ENCODE data around the gene DGKA. TPM values are rescaled to one million over a fixed set of nuclear protein-coding genes. Genes with fewer than 3 reads are reported as not detected.
"Not testable (repeated sequence)": the region's sequence is repeated elsewhere in the genome, so short reads cannot be mapped to it uniquely, and the experiment has no call there.

Gene DGKA
- total and polyA plus RNA-seq, 4 donors, result 41.4 to 86.5 (median 79.8) TPM

DNA sequence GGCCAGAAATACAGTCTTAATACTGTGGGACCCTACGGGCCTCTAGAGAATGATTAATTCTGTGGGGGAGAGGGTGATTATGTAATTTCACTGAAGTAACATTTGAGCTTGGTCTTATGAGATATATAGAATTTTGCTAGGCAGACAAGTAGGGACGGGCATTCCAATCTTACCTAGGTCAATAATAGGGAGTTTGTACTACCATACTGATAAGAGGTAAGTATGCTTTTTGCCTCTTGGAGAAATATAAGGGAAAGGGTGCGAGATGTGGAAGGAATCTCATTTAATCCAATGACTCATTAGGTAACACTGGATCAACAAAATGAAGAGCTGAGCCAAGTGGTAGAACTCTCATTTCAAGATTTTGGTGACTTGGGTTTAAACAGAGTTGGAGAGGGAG lies 48.1 kb downstream of the DGKA start:
- Histone ChIP-seq H3K4me3 (ENCODE audit: low read length in 2 of 2) (no peak overlapping the region), H3K9me3 (ENCODE audit: control insufficient read depth, low read length) (no peaks in the 10 kb centered on the region), H3K36me3 (ENCODE audit: control insufficient read depth in 1 of 2, insufficient read depth in 2 of 2, low read length in 1 of 2) (no peaks in the 10 kb centered on the region), H3K27me3 (ENCODE audit: control insufficient read depth in 1 of 2, insufficient read depth in 2 of 2, low read length in 1 of 2) (no peaks in the 10 kb centered on the region), H3K4me1 (ENCODE audit: control insufficient read depth in 1 of 2, insufficient read depth in 2 of 2, low read length in 2 of 2) (peaks cover 0 to 3% of the 10 kb centered on the region in 2 donors), H3K27ac (ENCODE audit: low read depth in 1 of 2, low read length in 2 of 2) (no peak overlapping the region)
- ATAC-seq (ENCODE audit: low FRiP score) (no peak), DNase-seq (no peak)
- intact Hi-C loops (cut with DNase I), result no loop called here
- 85 to 91% methylated on average over 3 of the region's 3 CpGs for WGBS, 2 donors

DNA sequence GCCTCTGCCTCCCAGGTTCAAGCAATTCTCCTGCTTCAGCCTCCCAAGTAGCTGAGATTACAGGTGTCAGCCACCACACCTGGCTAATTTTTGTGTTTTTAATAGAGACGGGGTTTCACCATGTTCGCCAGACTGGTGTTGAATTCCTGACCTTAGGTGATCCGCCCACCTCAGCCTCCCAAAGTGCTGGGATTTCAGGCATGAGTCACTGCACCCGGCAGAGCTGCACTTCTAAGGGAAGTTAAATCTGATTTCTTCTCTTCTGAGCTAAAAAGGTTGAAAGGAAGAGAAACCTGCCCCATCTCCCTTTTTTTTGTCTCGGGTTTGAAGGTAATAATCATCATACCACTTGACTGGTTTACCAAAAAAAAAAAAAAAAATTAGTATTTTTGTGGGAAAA lies 50.9 kb downstream of the DGKA start:
- H3K27ac ChIP-seq (ENCODE audit: low read depth in 1 of 2, low read length in 2 of 2); intact Hi-C loops (cut with DNase I); H3K4me1 ChIP-seq (ENCODE audit: control insufficient read depth in 1 of 2, insufficient read depth in 2 of 2, low read length in 2 of 2); H3K9me3 ChIP-seq (ENCODE audit: control insufficient read depth, low read length); H3K4me3 ChIP-seq (ENCODE audit: low read length in 2 of 2); DNase-seq; H3K27me3 ChIP-seq (ENCODE audit: control insufficient read depth in 1 of 2, insufficient read depth in 2 of 2, low read length in 1 of 2); ATAC-seq (ENCODE audit: low FRiP score); H3K36me3 ChIP-seq (ENCODE audit: control insufficient read depth in 1 of 2, insufficient read depth in 2 of 2, low read length in 1 of 2): not testable (repeated sequence)
- 75 to 77% methylated on average over 5 of the region's 5 CpGs for WGBS, 2 donors

DNA sequence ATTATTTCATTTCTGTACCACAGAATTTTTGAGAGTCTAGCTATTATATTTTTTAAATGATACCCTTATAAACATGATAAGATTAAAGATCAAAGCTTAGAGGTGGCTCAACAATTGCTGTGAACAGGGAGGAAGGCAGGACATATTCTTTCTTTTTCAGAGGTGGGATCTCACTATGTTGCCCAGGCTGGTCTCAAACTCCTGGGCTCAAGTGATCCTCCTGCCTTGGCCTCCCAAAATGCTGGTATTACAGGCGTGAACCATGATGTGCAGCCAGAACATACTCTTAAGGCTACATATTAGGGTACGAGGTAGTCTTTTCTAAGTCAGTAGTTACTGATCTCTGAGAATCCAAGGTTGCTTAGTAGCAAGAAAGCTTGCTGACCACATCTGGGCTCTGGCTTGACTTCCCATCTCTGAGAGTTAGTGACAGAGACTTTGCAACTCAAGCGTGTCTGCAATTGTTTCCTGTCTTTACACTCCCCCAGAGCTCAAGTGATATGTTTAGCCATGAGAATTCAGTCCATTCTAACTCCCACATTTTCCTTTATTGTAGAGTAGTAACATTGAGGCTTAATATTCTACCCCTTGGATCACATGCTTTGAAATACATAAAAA lies 51.5 kb downstream of the DGKA start:
- WGBS, 2 donors, result 69 to 74% methylated on average over 3 of the region's 3 CpGs
- DNase-seq, result no peak
- no peaks in the 10 kb centered on the region for H3K9me3 ChIP-seq (ENCODE audit: control insufficient read depth, low read length)
- ATAC-seq (ENCODE audit: low FRiP score), result no peak
- no peaks in the 10 kb centered on the region for H3K4me1 ChIP-seq (ENCODE audit: control insufficient read depth in 1 of 2, insufficient read depth in 2 of 2, low read length in 2 of 2)
- H3K36me3 ChIP-seq (ENCODE audit: control insufficient read depth in 1 of 2, insufficient read depth in 2 of 2, low read length in 1 of 2), result peaks cover 0 to 1% of the 10 kb centered on the region in 2 donors
- intact Hi-C loops (cut with DNase I), result no loop called here
- no peak overlapping the region for H3K27ac ChIP-seq (ENCODE audit: low read depth in 1 of 2, low read length in 2 of 2)
- no peaks in the 10 kb centered on the region for H3K27me3 ChIP-seq (ENCODE audit: control insufficient read depth in 1 of 2, insufficient read depth in 2 of 2, low read length in 1 of 2)
- H3K4me3 ChIP-seq (ENCODE audit: low read length in 2 of 2), result no peak overlapping the region

DNA sequence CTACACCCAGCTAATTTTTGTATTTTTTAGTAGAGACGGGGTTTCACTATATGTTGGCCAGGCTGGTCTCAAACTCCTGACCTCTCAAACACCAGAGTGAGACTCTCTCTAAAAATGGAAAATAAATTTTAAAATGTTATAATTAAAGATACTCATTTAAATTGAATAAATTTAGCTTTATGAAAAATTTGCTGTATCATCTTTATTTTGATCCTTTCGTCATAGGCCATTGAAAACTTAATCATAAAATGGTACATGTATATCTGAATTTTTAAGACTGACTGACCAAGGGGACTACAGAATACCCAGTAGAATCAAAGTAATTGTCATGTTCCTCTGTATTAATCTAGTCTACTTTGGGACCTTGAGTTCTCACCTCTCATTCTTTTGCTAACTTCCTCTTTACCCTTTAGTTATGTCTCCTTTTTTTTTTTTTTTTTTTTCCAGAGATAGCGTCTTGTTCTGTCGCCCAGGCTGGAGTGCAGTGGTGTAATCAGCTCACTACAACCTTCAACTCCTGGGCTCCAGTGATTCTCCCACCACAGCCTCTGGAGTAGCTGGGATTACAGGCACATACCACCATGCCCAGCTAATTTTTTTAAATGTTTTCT lies 52.4 kb downstream of the DGKA start:
- Histone ChIP-seq H3K9me3 (ENCODE audit: control insufficient read depth, low read length) (no peaks in the 10 kb centered on the region), H3K36me3 (ENCODE audit: control insufficient read depth in 1 of 2, insufficient read depth in 2 of 2, low read length in 1 of 2) (peaks cover 0 to 1% of the 10 kb centered on the region in 2 donors), H3K27ac (ENCODE audit: low read depth in 1 of 2, low read length in 2 of 2) (no peak overlapping the region), H3K4me1 (ENCODE audit: control insufficient read depth in 1 of 2, insufficient read depth in 2 of 2, low read length in 2 of 2) (no peaks in the 10 kb centered on the region), H3K27me3 (ENCODE audit: control insufficient read depth in 1 of 2, insufficient read depth in 2 of 2, low read length in 1 of 2) (no peaks in the 10 kb centered on the region), H3K4me3 (ENCODE audit: low read length in 2 of 2) (no peak overlapping the region)
- 81 to 87% methylated on average over 4 of the region's 4 CpGs for WGBS, 2 donors
- DNase-seq (no peak), ATAC-seq (ENCODE audit: low FRiP score) (no peak)
- intact Hi-C loops (cut with DNase I), result no loop called here

DNA sequence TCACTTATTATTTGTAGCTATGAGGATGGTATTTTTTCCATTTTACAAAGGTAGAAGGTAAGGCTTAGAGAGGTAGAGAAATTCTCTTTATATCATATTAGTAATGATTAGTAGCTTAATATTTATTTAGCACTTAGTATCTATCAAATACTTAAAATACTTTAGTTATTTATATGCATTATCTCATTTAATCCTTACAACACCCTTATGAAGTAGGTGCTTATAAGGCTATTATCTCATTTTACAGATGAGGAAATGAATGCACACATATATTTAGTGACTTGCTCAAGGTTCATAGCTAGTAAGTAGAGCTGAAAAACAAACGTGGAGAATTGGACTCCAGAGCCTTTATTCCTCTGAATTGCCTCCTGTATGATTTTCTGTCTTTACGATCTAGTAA lies 53.9 kb downstream of the DGKA start:
- intact Hi-C loops (cut with DNase I), result no loop called here
- no peaks in the 10 kb centered on the region for H3K9me3 ChIP-seq (ENCODE audit: control insufficient read depth, low read length)
- no peak overlapping the region for H3K27ac ChIP-seq (ENCODE audit: low read depth in 1 of 2, low read length in 2 of 2)
- no peaks in the 10 kb centered on the region for H3K27me3 ChIP-seq (ENCODE audit: control insufficient read depth in 1 of 2, insufficient read depth in 2 of 2, low read length in 1 of 2)
- peaks cover 0 to 3% of the 10 kb centered on the region in 2 donors for H3K36me3 ChIP-seq (ENCODE audit: control insufficient read depth in 1 of 2, insufficient read depth in 2 of 2, low read length in 1 of 2)
- DNase-seq (no peak), ATAC-seq (ENCODE audit: low FRiP score) (no peak)
- H3K4me1 ChIP-seq (ENCODE audit: control insufficient read depth in 1 of 2, insufficient read depth in 2 of 2, low read length in 2 of 2), result no peaks in the 10 kb centered on the region
- no peak overlapping the region for H3K4me3 ChIP-seq (ENCODE audit: low read length in 2 of 2)
- WGBS, 2 donors, result 61 to 62% methylated on average over 2 of the region's 2 CpGs

DNA sequence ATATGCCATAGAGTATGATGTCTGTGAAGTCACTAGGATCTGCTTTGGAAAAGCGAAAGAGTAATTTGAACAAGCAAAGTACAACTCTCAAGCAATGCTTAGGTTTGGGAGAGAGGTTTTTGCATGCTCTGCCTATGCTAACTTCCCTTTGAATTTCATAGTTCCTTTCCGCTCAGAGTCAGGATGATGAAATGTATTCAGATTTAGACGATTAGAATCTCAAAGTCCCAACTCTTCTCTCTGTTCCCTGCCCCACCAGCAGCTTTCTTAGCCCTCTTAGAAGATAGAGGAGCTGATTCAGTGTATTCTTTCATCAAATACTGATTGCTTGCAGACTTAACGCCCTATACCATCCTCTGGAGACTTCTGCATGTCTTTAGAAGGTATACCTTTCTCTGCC lies 54.4 kb downstream of the DGKA start:
- Histone ChIP-seq H3K27me3 (ENCODE audit: control insufficient read depth in 1 of 2, insufficient read depth in 2 of 2, low read length in 1 of 2) (no peaks in the 10 kb centered on the region), H3K9me3 (ENCODE audit: control insufficient read depth, low read length) (no peaks in the 10 kb centered on the region), H3K4me3 (ENCODE audit: low read length in 2 of 2) (no peak overlapping the region), H3K27ac (ENCODE audit: low read depth in 1 of 2, low read length in 2 of 2) (no peak overlapping the region), H3K4me1 (ENCODE audit: control insufficient read depth in 1 of 2, insufficient read depth in 2 of 2, low read length in 2 of 2) (no peaks in the 10 kb centered on the region), H3K36me3 (ENCODE audit: control insufficient read depth in 1 of 2, insufficient read depth in 2 of 2, low read length in 1 of 2) (peaks cover 2 to 4% of the 10 kb centered on the region in 2 donors)
- intact Hi-C loops (cut with DNase I), result no loop called here
- ATAC-seq (ENCODE audit: low FRiP score) (no peak), DNase-seq (no peak)
- 87 to 89% methylated on average over 4 of the region's 4 CpGs for WGBS, 2 donors

DNA sequence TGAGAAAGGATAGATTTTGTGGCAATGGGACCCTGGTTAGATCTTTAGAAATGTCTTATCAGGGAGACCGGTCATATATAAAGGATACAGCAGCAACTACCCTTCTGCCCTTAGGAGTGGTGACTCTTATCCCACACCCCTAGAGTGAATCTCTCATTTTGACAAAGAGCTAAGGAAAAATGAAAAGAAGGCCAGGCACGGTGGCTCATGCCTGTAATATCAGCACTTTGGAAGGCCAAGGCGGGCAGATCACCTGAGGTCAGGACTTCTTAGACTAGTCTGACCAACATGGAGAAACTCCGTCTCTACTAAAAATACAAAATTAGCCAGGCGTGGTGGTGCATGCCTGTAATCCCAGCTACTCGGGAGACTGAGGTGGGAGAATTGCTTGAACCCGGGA lies 55.0 kb downstream of the DGKA start:
- DNase-seq; H3K27me3 ChIP-seq (ENCODE audit: control insufficient read depth in 1 of 2, insufficient read depth in 2 of 2, low read length in 1 of 2); H3K4me3 ChIP-seq (ENCODE audit: low read length in 2 of 2); H3K4me1 ChIP-seq (ENCODE audit: control insufficient read depth in 1 of 2, insufficient read depth in 2 of 2, low read length in 2 of 2); ATAC-seq (ENCODE audit: low FRiP score); H3K27ac ChIP-seq (ENCODE audit: low read depth in 1 of 2, low read length in 2 of 2); H3K36me3 ChIP-seq (ENCODE audit: control insufficient read depth in 1 of 2, insufficient read depth in 2 of 2, low read length in 1 of 2); intact Hi-C loops (cut with DNase I); H3K9me3 ChIP-seq (ENCODE audit: control insufficient read depth, low read length): not testable (repeated sequence)
- WGBS, 2 donors, result 87 to 91% methylated on average over 7 of the region's 7 CpGs

DNA sequence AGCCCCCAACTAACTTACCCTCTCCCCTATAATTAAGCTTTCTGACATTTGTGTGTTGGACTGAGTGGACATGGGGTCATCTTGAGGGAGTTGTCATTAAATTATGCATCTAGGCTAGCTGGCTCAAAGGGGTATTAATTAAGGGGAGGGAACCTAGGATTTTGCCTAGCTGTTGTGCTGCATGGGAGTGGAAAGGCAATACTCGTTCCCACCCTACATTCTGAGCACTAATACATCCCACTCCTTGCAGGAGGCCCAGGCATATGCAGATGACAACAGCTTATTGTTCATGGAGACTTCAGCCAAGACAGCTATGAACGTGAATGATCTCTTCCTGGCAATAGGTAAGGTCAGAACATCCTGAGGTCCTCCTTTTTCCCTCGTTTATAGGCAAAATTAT lies 60.1 kb downstream of the DGKA start:
- H3K4me1 ChIP-seq (ENCODE audit: control insufficient read depth in 1 of 2, insufficient read depth in 2 of 2, low read length in 2 of 2), result no peaks in the 10 kb centered on the region
- intact Hi-C loops (cut with DNase I), result no loop called here
- H3K4me3 ChIP-seq (ENCODE audit: low read length in 2 of 2), result no peak overlapping the region
- H3K9me3 ChIP-seq (ENCODE audit: control insufficient read depth, low read length), result no peaks in the 10 kb centered on the region
- no peaks in the 10 kb centered on the region for H3K27me3 ChIP-seq (ENCODE audit: control insufficient read depth in 1 of 2, insufficient read depth in 2 of 2, low read length in 1 of 2)
- H3K36me3 ChIP-seq (ENCODE audit: control insufficient read depth in 1 of 2, insufficient read depth in 2 of 2, low read length in 1 of 2), result peaks cover 10 to 15% of the 10 kb centered on the region in 2 donors
- 84 to 87% methylated on average over 3 of the region's 3 CpGs for WGBS, 2 donors
- ATAC-seq (ENCODE audit: low FRiP score) (no peak), DNase-seq (no peak)
- no peak overlapping the region for H3K27ac ChIP-seq (ENCODE audit: low read depth in 1 of 2, low read length in 2 of 2)

DNA sequence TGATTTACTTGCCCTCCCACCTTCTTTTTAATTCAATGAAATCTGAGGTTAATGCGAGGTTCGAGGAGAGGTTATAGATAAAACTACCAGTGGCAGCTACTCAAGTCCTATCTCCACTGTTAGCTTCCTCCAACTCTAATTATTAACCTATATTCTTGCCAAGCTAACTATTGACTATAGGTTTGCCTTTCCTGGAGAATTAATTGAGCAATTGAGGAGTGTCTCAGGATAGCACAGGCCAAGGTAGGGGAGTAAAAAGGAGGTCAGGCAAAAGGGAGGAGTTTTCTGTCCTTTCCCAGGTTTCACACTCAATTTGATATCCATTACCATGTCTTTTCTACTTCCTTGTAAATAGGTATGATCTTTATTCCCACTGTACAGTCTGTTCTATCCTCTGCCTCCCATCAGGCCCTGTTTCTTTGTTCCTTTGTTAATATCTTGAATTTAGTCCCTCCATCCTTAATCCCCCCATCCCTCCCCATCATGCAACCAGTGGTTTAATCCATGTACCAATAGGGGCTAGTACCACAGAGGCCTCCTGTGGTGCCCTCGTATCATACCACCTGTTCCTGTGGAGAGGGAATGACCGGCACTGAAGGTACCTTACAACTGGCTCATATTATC lies 62.4 kb downstream of the DGKA start:
- Histone ChIP-seq H3K9me3 (ENCODE audit: control insufficient read depth, low read length) (no peaks in the 10 kb centered on the region), H3K4me1 (ENCODE audit: control insufficient read depth in 1 of 2, insufficient read depth in 2 of 2, low read length in 2 of 2) (no peaks in the 10 kb centered on the region), H3K36me3 (ENCODE audit: control insufficient read depth in 1 of 2, insufficient read depth in 2 of 2, low read length in 1 of 2) (peaks cover 10 to 14% of the 10 kb centered on the region in 2 donors), H3K27me3 (ENCODE audit: control insufficient read depth in 1 of 2, insufficient read depth in 2 of 2, low read length in 1 of 2) (no peaks in the 10 kb centered on the region), H3K27ac (ENCODE audit: low read depth in 1 of 2, low read length in 2 of 2) (no peak overlapping the region), H3K4me3 (ENCODE audit: low read length in 2 of 2) (no peak overlapping the region)
- DNase-seq (no peak), ATAC-seq (ENCODE audit: low FRiP score) (no peak)
- intact Hi-C loops (cut with DNase I), result no loop called here
- WGBS, 2 donors, result 78 to 79% methylated on average over 4 of the region's 4 CpGs

Data from aorta (tissue), 5 donors.